Activated effector memory CD4-positive, alpha-beta T cell treated with anti-CD3 and anti-CD28 coated beads, Interleukin-2, amount 50 U/mL, for 16 hours (primary cell): ENCODE data around the gene SPTLC3.

ENCODE experiments used
- DNase-seq: peaks from one replicate; pipeline ENCODE4 v3.0.0-alpha.2; 2020

The SPTLC3 gene

DNA sequence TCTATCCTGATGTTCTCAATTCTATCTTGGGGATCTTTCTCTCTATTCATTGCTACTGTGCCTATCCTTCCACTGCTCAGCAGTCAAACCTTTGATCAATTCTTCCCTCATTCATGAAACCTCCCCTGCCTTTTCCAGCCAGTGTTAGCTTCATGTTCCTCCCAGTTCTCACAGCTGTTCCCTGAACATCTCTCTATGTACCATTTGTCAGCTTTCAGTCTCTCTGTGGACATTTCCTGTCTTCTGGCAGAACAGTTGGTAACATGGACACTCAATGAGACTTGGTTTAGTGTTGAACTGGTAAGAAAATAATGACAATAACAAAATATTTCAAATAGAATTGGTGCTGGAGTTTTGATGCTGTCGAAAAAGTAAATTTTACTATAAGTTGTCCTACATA lies 26.2 kb downstream of the SPTLC3 start:
- DNase-seq: no peak

DNA sequence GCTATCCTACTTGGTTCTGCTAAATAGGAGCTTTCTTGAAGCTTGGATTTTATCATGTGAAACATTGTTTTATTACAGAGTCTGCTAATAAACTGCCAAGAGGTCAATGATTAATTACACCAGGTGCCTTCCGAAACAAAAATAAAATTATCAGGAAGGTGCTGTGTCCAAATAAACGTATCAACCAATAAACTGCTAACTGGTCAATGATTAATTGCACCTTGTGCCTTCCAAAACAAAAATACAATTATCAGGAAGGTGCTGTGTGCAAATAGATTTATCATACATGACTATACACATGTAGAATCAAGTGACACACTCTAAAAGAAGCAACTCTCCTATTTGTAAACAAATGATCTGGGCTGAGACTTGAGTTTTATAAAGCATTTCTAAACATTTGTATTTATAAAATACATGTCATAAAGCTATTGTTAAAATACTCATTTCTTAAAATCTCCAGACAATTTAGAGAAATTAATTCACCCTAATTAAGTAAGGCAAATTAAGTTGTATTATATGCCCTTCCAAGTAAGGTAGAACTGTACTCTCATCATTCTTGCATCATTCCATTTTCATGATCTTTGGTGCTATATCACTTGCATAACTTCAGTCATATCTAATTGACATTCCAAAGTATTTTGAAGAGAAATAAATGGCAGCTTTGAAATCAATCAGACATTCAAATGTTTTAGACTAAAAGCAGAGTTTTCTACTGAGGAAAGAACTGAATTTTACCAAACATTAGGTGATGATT lies 26.8 kb downstream of the SPTLC3 start:
- DNase-seq: no peak

DNA sequence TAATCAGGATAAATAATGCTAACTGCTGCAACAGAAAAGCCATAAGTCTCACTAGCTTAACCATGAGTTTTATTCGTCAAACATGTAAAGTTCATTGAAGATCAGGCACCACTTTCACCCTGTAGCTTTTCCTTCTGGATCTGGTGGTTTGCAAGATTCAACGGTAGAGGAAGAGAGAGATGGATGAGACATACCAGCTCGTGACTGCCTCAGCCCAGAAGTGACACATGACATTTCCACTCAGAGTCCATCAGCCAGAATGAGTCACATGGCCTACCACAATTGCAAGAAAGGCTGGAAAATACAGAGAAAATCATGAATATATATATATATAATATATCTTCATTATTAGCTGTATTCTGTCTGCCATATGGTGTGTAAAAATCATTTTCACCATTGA lies 29.0 kb downstream of the SPTLC3 start:
- no peak for DNase-seq

- DNase-seq: no peak
Measured at GRCh38 chr20:13041574-13042457, 33.0 kb downstream of the SPTLC3 start.

DNA sequence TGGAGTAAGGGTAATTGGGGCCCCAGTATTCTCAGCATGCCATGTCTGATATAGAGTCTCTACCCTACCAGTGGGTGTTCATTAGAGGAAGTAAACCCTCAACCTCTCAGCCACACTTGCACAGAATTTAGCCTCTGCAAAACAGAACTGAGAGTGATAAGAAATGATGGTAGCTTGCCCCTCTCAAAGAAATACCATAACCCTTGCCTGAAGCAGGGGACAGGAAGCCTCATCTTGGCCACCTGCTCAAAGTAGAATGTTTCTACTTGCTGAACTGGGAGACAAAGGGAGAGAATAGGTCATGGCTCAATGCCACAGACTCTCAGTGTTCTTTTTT lies 33.7 kb downstream of the SPTLC3 start:
- DNase-seq: no peak

- DNase-seq: no peak
Measured at GRCh38 chr20:13046409-13046808, 37.6 kb downstream of the SPTLC3 start.

DNA sequence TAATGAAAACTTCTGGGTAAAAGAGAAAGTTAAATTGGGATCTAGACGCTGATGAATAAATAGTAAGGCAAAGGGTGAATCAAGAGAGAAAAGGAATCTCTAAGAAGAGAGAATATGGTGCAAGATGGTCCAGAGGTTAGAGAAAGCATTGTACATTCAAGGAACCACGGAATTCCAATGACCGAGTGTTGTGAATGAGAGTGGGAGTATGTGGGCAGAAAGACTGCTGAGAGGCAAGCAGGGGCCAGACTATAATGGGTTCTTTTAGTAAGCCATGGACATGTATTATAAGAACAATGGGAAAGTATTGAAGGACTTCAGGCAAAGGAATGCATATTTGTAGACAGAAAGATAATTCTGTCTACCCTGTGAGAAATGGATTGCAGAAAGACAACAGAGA lies 45.2 kb downstream of the SPTLC3 start:
- DNase-seq: no peak

DNA sequence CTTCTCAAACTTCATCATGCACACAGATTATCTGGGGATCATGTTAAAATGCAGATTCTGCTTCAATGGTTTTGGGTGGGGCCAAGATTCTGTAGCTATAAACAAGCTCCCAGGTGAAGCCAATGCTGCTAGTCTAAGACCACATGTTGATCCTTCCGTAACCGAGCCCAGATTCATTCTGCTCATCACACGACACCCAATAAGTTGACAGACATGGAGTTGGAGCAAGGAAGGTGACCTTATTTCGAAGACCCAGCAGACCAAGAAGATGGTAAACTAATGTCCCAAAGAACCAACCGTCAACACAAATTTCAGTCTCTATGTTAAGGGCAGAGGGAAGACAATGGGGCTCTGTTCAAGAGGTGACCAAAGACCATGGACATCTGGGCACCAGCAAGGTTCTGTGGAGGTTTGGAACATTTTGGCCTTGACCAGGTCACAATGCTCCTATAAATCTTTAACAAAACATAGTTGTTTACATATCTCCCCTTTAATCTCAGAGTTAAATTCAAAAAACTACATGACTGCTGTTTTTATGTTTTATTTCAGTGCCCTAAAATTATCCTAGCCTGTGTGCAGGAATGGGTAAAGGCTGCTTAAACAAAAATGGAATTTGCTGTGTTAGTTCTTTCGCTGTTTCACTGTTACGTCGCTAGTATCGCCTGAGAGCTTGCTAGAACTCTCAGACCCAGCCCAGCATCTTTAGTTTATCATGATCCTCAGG lies 50.1 kb downstream of the SPTLC3 start:
- no peak for DNase-seq

- DNase-seq: no peak
Measured at GRCh38 chr20:13059398-13060136, 50.8 kb downstream of the SPTLC3 start.

DNA sequence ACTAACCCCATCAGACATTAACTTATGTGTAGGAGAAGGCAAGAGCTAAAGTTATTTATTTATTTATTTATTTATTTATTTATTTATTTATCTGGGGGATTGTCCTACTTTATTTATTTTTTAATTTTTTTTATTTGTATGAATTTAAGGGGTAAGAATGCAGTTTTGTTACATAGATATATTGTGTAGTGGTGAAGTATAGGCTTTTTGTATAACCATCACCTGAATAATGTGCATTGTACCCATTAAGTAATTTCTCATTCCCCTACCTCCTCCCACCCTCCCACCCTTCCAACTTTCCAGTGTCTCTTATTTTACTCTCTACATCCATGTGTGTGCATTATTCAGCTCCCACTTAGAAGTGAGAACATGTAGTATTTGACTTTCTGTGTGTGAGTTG lies 51.6 kb downstream of the SPTLC3 start:
- DNase-seq: no peak

GRCh38 chr20:13061381-13061780 lies 52.6 kb downstream of the SPTLC3 start:
- no peak for DNase-seq

DNA sequence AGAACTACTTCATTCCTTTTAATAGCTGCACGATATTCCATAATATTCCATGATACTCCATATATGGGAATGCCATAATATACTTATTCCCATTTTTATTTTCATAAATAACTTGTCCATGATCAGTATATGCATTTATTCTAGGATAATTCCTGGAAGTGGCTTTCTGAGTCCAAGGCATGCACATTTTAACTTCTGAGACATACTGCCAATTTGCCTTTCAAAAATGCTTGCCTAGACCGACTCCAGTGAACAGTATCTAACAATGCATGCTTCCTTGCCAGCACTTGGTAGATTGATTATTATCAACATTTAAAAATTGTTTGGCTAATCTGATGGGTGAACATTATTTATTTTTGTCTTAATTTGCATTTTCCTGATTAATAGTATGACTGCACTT lies 54.0 kb downstream of the SPTLC3 start:
- no peak for DNase-seq

DNA sequence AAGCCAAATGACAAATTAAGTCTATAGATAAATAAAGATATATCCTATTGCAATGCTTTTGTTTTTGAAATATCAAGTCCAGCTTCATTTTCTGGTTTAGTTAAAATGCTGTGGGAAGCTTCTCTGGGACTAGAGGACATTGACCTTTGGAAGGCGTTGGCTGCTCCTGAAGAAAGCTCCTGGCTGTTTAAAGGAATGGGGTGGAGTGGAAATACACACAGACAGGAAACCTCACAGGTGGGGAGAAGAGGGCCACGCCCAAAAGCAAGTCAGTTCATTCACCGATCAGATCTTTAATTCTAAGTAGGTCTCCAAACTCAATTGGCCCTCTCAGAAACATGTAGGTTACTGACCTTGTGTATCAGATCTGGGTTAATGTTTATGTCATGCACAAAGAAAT lies 59.6 kb downstream of the SPTLC3 start:
- no peak for DNase-seq

DNA sequence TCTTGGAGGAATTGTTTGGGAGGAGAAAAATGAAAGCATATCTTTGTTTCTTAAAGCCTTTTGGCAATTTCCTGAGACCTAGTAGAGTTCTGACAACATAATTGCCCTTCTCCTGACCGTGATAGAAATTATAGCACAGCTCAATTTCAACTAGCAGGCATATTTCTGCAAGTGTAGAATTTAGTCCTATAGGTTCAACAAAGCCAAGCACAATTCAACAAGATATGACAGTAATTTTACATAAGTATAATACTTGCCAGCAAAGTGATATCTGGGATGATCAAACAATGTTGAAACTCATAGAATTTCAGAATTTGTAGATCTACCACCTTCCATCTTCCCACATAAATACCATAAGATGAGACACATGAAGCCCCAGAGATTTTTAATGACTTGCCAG lies 73.1 kb downstream of the SPTLC3 start:
- DNase-seq: no peak

DNA sequence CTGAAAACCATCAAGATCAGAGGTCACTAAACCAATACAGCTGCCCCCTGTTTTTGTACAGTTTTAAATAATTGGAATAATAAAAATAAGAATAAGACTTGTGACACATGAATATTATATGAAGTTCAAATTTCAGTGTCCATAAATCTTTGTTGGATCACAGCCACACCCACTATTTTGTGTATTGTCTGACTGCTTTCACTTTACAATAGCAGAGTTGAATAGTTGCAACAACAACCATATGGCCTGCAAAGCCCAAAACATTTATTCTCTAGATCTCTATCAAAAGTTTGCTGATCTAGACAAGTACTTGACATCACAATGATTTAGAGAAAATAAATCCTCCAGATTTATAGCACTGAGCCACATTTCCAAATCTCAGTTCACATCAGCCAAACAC lies 73.6 kb downstream of the SPTLC3 start:
- DNase-seq: no peak

- DNase-seq: no peak
Measured at GRCh38 chr20:13085275-13085674, 76.5 kb downstream of the SPTLC3 start.

- DNase-seq: no peak
Measured at GRCh38 chr20:13089950-13090469, 81.2 kb downstream of the SPTLC3 start.

- DNase-seq: no peak
Measured at GRCh38 chr20:13092111-13092510, 83.3 kb downstream of the SPTLC3 start.

DNA sequence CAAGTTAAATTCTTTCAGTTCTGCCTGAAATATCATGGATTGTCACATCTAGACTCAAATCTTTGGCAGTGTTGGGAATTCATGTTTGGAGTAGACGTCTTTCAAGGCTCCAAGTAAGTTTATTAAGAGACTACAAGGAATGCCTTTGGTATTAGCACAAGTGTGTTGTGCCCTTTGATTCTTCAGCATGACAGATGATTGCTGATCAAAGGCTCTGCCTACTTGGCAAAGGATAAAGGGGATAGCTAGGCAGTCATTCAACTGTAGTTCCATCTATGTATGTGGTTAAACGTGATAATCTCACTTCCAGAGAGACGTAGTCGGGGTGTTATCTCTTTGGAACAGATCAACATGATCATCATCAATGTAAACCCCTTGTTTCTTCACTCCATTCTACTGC lies 86.2 kb downstream of the SPTLC3 start:
- no peak for DNase-seq

- DNase-seq: no peak
Measured at GRCh38 chr20:13098720-13099355, 90.1 kb downstream of the SPTLC3 start.

GRCh38 chr20:13099676-13100075 lies 90.9 kb downstream of the SPTLC3 start:
- DNase-seq: no peak

DNA sequence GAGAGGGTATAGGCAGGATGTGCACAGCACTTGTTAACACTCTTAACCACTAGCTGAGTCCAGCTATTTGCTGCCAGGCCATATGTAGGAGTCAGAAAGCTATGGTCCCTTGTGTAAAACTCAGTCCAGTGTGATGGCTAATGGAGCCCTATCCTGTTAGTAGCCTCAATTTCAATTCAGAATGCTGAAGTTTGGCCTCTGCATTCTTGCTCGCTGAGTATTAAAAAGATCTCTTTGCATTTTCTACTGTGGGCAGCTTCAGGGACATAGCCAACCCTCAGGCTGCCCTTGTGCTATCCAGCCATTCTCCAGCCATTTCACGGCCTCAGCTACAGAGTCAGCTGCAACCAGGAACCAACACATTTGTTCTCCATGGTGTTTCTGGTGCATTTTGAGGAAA lies 92.5 kb downstream of the SPTLC3 start:
- DNase-seq: no peak
